K562 (cell line): ENCODE measurements around the gene SAMD11. TPM values are rescaled to one million over a fixed set of nuclear protein-coding genes. Genes with fewer than 3 reads are reported as not detected.

Experiments
- CREM ChIP-seq: IDR thresholded peaks from 2 replicates; pipeline ENCODE4 v1.6.1; 2014; ENCODE audit warnings: antibody characterized with exemption, low read depth
- CTCFL ChIP-seq: IDR thresholded peaks from 2 replicates; pipeline ENCODE4 v1.6.1; 2011; ENCODE audit warnings: borderline replicate concordance, low read depth, mild to moderate bottlenecking, moderate library complexity, low read length; ENCODE audit not compliant: insufficient read depth, poor library complexity, severe bottlenecking
- DEAF1 ChIP-seq: fragments of 450-650 bp; formaldehyde crosslinking; IDR thresholded peaks from 2 replicates; pipeline ENCODE4 v1.4.0; 2020; ENCODE audit warnings: mild to moderate bottlenecking, moderate library complexity
- ETS2 ChIP-seq: IDR thresholded peaks from 2 replicates; pipeline ENCODE4 v1.6.1; 2016; ENCODE audit warnings: borderline replicate concordance, missing genetic modification characterization, mild to moderate bottlenecking, moderate library complexity, missing compliant biosample characterization; ENCODE audit not compliant: poor library complexity, severe bottlenecking
- LEF1 ChIP-seq: fragments of 450-650 bp; IDR thresholded peaks from 2 replicates; pipeline ENCODE4 v1.6.1; 2016; ENCODE audit warnings: mild to moderate bottlenecking
- PHB2 ChIP-seq: fragments of 450-650 bp; IDR thresholded peaks from 2 replicates; pipeline ENCODE4 v1.6.1; 2017; ENCODE audit warnings: low read depth
- RAD21 ChIP-seq, 2 experiments: fragments of 250-450 bp in 1 of 2; fragments of 450-650 bp in 1 of 2; sonication (Bioruptor Pico) in 1 of 2; formaldehyde crosslinking in 1 of 2; IDR thresholded peaks in 1 of 2; conservative IDR thresholded peaks in 1 of 2; 2 replicates each; pipeline versions ENCODE4 v1.4.0 to v1.8.0; 2020 to 2022; ENCODE audit warnings: mild to moderate bottlenecking in 2 of 2, moderate library complexity in 1 of 2
- TCF7 ChIP-seq: sonication (generic); IDR thresholded peaks from 2 replicates; pipeline ENCODE4 v1.6.1; 2016; ENCODE audit warnings: antibody characterized with exemption, borderline replicate concordance
- TOE1 ChIP-seq, 2 experiments: fragments of 450-650 bp in 1 of 2; sonication (generic) in 1 of 2; formaldehyde crosslinking in 1 of 2; IDR thresholded peaks; 2 replicates each; pipeline versions ENCODE4 v1.7.1 to v1.8.0; 2016 to 2022; ENCODE audit warnings: borderline replicate concordance in 2 of 2, mild to moderate bottlenecking in 2 of 2, antibody characterized with exemption in 1 of 2, inconsistent platforms in 1 of 2, low read depth in 1 of 2, missing genetic modification reagents in 1 of 2, moderate library complexity in 1 of 2
- VEZF1 ChIP-seq: fragments of 200-800 bp; sonication (Bioruptor generic); IDR thresholded peaks from 2 replicates; pipeline ENCODE4 v1.6.1; 2017; ENCODE audit warnings: missing genetic modification characterization, missing compliant biosample characterization
- ZNF436 ChIP-seq: fragments of 250-450, 450-650 bp; sonication (Bioruptor Pico); formaldehyde crosslinking; IDR thresholded peaks from 2 replicates; pipeline ENCODE4 v1.7.0; 2020; ENCODE audit warnings: mild to moderate bottlenecking
- polyA plus RNA-seq, 8 experiments: library from polyadenylated mRNA; depleted of rRNA in 4 of 8; stranded (reverse) in 5 of 8; unstranded in 3 of 8; fragments of >200 nt; fragmentation: Nextera tagmentation in 2 of 8; fragmentation: Illumina TruSeq in 1 of 8; extraction: Ambion mirVana in 2 of 8; extraction: Trizol in 1 of 8; gene quantifications; 2 replicates each; pipeline versions ENCODE4 v1.2.1 to v1.2.3, GENCODE V29; 2011 to 2014; ENCODE audit warnings: inconsistent platforms in 1 of 8, missing spikeins in 1 of 8
- total RNA-seq, 7 experiments: library from RNA; depleted of rRNA in 6 of 7; stranded (reverse); fragments of >200 nt in 6 of 7; fragmentation: Illumina TruSeq in 2 of 7; extraction: Trizol in 2 of 7; gene quantifications; 2 replicates each; pipeline versions ENCODE4 v1.2.1 to v1.2.3, GENCODE V29; 2011 to 2021; ENCODE audit warnings: low replicate concordance in 1 of 7

The SAMD11 gene
- total and polyA plus RNA-seq, 9 of the 15 experiments (the other 6 are each of a cell fraction or from before 2014, with no cell fraction given) = 0.07 to 0.82 (median 0.11) TPM; not detected in 2

GRCh38 chr1:983798-984475 lies 60.2 kb downstream of the SAMD11 start (continued):
- TF ChIP-seq TOE1 (IDR thresholded peaks at IDR 0.05; ENCODE audit: borderline replicate concordance) (0 out of 2 replicates have a peak, but pooled peaks have one; percentile 18), TOE1 (CRISPR knock-in tag; IDR thresholded peaks at IDR 0.05; ENCODE audit: borderline replicate concordance, low read depth) (no peak), VEZF1 (peak; percentile 64), PHB2 (no peak), ZNF436 (CRISPR knock-in tag) (no peak), ETS2 (tag) (no peak), RAD21 (CRISPR knock-in tag; conservative IDR thresholded peaks at IDR 0.05 in 1 of 2, IDR thresholded peaks at IDR 0.05 in 1 of 2) (peak; percentile 68 to 82), LEF1 (no peak), DEAF1 (peak; percentile 65), CTCFL (peak; percentile 41), TCF7 (0 out of 2 replicates have a peak, but pooled peaks have one; percentile 49), CREM (peak; percentile 38; the same call in 1 of the 2 replicates)
- TF ChIP-seq, all 486 proteins: peak for 21
